RCC 7860 (cell line): ENCODE data around the gene BCL2.
"Not testable (repeated sequence)": the region's sequence is repeated elsewhere in the genome, so short reads cannot be mapped to it uniquely, and the experiment has no call there.

ENCODE experiments used
- DNase-seq: peaks from one replicate; pipeline ENCODE4 v3.0.0-alpha.2; 2015; ENCODE audit warnings: low spot score
- FAIRE-seq: peaks from 2 replicates; lab custom pipeline; 2012; peaks lifted over from hg19 to GRCh38; lab: Jason Lieb, UNC

The BCL2 gene

DNA sequence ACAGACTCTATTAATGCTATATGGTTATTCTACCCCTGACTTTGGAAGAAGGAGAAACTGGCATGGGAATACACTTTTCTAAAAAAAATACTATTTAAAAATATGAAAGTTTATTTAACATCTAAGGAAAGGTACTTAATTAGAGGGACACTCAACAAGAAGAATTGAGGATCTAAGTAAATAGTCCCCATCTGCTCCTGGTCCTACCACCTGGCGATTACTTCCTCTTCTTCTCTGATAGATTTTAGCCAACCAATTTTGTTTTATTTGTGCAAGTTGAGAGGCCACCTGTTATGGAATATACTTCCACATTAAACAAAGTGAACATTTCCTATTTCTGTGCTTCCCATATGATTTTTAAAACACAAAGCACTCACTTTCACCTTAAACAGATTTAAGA is 111.7 kb downstream of the BCL2 start:
- FAIRE-seq = no peak
- no peak for DNase-seq

GRCh38 chr18:63207143-63207790 is 112.3 kb downstream of the BCL2 start:
- no peak for DNase-seq
- FAIRE-seq = no peak

- DNase-seq = no peak
- no peak for FAIRE-seq
Measured at GRCh38 chr18:63206433-63207142, 113.0 kb downstream of the BCL2 start.

DNA sequence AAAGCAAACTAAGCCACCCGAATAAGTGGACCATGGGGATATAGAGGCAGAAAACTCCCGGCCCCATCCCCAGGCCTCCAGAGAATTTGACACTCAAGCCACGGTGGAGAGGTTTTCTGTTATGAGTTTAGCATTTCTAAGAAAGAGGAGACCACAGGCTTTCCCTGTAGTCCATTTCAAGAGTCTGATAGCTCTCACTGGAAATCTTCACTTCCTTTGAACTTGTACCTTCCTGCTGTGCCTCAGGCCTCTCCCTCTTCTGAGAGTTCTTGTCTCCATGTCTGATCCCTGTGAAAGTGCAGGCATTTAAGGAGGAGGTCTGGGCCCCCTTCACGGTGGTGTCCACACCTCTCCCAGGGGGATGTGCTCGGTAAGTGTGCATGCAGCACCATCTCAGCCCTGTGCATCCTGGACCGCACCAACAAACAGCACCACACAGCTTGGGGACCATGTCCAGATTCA is 113.7 kb downstream of the BCL2 start:
- no peak for FAIRE-seq

GRCh38 chr18:63203497-63203896 is 116.1 kb downstream of the BCL2 start:
- no peak for DNase-seq
- FAIRE-seq = no peak

More for the DNA sequence above, 113.7 kb downstream of the BCL2 start:
- DNase-seq = no peak

- no peak for FAIRE-seq
- no peak for DNase-seq
Measured at GRCh38 chr18:63202828-63203227, 116.7 kb downstream of the BCL2 start.

GRCh38 chr18:63201456-63201855 is 118.1 kb downstream of the BCL2 start:
- not testable (repeated sequence) for DNase-seq, FAIRE-seq

- FAIRE-seq (no peak), DNase-seq (no peak)
Measured at GRCh38 chr18:63199743-63200241, 119.8 kb downstream of the BCL2 start.

DNA sequence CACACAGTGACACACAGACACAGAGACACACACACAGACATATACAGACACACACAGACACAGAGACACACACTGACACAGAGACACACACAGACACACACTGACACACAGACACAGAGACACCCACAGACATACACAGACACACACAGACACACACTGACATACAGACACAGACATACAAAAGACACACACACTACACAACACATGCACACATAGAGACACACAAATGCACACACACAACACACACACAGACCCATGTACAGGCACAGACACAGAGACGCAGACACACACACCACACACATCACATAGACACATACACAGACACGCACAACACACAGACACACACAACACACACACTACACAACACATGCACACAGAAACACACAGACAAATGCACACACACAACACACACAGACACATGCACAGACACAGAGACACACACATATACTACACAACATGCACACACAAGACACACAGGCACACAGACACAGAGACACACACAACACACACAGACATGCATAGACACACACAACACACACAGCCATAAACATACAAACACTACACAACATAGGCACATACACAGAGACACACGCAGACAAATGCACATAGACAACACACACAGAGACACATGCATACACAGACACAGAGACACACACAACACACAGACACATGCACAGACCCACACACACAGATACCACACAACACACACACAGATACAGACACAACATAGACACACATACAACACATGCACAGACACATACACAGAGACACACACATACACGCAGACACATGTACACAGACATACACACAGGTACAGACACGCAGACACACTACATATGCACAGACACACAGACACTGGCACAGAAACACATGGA is 120.5 kb downstream of the BCL2 start:
- FAIRE-seq = no peak
- DNase-seq = no peak

GRCh38 chr18:63198098-63198760 is 121.3 kb downstream of the BCL2 start:
- FAIRE-seq (no peak), DNase-seq (no peak)

DNA sequence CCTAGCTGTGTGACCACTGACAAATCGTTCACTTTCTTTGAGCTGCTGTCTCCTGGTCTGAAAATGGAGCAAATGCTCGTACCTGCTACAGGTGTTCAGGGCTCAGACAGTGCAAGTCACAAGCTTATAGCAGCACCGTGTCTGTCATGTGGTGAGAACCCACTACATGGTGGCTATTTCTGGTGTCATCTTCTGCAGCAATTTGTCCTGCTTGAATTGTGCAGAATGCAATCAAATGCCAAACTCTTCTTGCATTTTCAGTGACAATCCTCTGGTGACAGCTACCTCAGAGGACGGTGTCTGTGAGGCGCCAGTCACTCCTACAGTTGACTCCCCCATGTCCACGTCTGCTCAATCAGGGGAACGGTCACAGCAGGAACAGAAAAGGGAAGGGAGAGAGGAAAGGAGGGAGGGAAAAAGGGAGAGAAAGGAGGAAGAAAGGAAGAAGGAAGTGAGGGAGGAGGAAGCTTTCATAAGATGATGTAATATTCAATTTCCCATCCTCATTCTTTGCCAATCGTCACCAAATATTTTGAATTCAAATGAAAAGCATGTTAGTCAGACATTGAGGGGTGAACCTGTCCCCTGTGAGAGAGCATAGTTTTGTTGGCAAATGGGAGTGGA is 122.2 kb downstream of the BCL2 start:
- DNase-seq (no peak), FAIRE-seq (no peak)

DNA sequence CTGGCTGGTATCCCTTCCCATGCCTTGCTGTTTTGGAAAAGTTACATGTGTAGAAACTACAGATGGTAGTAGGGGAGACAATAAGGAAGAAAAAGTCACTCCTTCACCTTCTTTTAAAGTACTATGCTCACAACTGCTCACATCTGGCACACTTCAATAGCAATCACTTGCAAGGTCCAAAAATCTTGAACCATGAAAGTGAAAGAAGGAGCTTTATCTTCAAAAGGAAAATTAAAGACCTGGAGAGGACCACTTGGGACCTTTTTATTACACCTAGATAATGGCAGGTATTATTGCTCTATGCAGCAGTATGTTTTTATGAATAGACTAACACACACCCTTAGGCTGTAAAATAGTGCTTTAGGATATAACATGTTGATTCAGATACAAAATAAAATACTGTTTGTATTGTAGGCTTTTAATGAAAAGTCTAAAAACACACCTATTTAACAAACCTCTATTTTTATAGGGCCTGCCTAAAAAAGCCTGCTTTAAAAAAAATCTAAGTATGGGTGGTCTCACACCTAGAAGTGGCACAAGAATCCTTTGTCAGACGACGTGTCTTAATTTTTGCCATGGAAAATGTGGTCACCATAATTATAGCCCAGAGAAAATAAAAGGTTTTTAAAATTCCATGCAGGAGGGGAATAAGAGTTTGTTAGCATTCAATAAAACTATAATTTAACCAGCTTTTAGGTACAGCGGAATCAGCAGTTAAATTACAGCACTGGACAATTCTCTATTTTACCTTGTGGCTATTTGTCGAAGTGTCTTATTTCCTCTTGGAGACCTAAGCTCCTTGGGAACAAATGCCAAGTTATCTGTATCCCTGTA is 124.0 kb downstream of the BCL2 start:
- FAIRE-seq (no peak), DNase-seq (no peak)

- DNase-seq (no peak), FAIRE-seq (no peak)
Measured at GRCh38 chr18:63192885-63193349, 126.7 kb downstream of the BCL2 start.

DNA sequence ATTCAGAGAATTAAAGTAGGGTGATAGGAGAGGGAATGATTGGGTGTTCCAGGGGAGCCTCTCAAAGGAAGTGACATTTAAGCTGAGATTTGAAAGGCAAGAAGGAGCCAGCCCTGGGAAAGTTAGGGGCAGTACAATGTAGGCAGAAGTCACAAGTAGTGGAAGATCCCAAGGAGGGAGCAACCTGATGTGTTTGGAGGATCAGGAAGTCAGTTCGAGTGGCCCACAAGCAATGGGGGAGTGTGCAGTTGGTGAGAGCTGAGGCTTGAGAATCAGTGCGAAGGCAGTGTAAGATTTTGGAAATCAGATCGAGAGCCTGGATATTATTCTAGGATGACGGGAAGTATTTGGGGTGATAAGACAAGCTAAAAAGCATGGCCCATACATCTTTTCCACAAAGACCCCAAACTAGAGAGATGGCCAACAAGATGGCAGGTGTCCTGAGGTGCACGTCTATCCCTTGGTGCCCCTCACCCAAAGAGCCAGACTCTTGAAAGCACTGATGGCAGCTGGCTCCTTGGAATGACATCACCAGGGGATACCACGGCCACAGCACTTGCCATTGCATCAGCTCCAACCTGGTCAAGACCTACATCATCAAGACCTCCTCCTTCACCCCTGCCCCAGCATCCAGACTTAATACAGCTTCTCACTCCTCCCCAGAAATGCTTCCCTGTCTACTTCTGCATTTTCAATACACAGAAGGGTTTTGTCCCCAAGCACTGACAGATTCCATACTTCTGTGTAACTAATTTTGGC is 127.3 kb downstream of the BCL2 start:
- no peak for DNase-seq
- FAIRE-seq = no peak

GRCh38 chr18:63191413-63191812 is 128.2 kb downstream of the BCL2 start:
- FAIRE-seq = no peak
- DNase-seq = no peak

DNA sequence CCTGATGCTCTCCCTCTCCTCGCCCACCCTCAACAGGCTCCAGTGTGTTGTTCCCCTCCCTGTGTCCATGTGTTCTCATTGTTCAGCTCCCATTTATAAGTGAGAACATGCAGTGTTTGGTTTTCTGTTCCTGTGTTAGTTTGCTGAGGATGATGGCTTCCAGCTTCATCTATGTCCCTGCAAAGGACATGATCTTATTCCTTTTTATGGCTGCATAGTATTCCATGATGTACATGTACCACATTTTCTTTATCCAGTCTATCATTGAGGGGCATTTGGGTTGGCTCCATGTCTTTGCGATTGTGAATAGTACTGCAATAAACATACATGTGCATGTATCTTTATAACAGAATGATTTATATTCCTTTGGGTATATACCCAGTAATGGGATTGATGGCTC is 128.7 kb downstream of the BCL2 start:
- DNase-seq, FAIRE-seq: not testable (repeated sequence)

GRCh38 chr18:63189817-63190216 is 129.8 kb downstream of the BCL2 start:
- no peak for FAIRE-seq
- DNase-seq = no peak

- DNase-seq = no peak
- no peak for FAIRE-seq
Measured at GRCh38 chr18:63189041-63189440, 130.5 kb downstream of the BCL2 start.
